Thoracic aorta (tissue), 2 donors: ENCODE data around the gene IGSF11. TPM values are rescaled to one million over a fixed set of nuclear protein-coding genes. Genes with fewer than 3 reads are reported as not detected.
"Not testable (repeated sequence)": the region's sequence is repeated elsewhere in the genome, so short reads cannot be mapped to it uniquely, and the experiment has no call there.

Source experiments
- ATAC-seq: fragments of 150-250 bp; one replicate; pipeline ENCODE4 v1.8.0; 2017; ENCODE audit warnings: low read depth; ENCODE audit not compliant: insufficient number of reproducible peaks, low FRiP score
- DNase-seq: peaks from one replicate; pipeline ENCODE4 v3.0.0-alpha.2; 2020; ENCODE audit warnings: low spot score
- H3K27ac ChIP-seq, 2 donors: fragments of 200-600 bp; sonication (generic); 1 replicate in 1 of 2; 2 replicates in 1 of 2; pipeline ENCODE4 v1.5.1; 2016; ENCODE audit warnings: mild to moderate bottlenecking in 2 of 2, moderate library complexity in 2 of 2
- H3K27me3 ChIP-seq: fragments of 200-600 bp; sonication (generic); replicated peaks from 2 replicates; pipeline ENCODE4 v1.6.0; 2016; ENCODE audit warnings: mild to moderate bottlenecking; ENCODE audit not compliant: insufficient read depth
- H3K36me3 ChIP-seq: fragments of 200-600 bp; sonication (generic); one replicate; pipeline ENCODE4 v1.5.1; 2016
- H3K4me1 ChIP-seq, 2 donors: fragments of 200-600 bp; sonication (generic); 1 replicate in 1 of 2; 2 replicates in 1 of 2; pipeline versions ENCODE4 v1.5.1 to v1.6.0; 2016; ENCODE audit warnings: low read depth in 2 of 2, mild to moderate bottlenecking in 1 of 2; ENCODE audit not compliant: control insufficient read depth in 1 of 2
- H3K4me3 ChIP-seq: fragments of 200-600 bp; sonication (generic); 2 replicates; pipeline ENCODE4 v1.5.1; 2016; ENCODE audit warnings: mild to moderate bottlenecking
- H3K9me3 ChIP-seq: fragments of 200-600 bp; sonication (generic); 2 replicates; pipeline ENCODE4 v1.5.1; 2016
- CTCF ChIP-seq: fragments of 200-600 bp; sonication (generic); IDR thresholded peaks from one replicate; pipeline ENCODE4 v1.5.1; 2019; ENCODE audit warnings: antibody characterized with exemption
- total RNA-seq, 2 donors: library from RNA; depleted of rRNA; stranded (reverse); fragments of >200 nt; gene quantifications; one replicate each; pipeline versions ENCODE4 v1.1.0 to v1.2.3, GENCODE V29; 2016

The IGSF11 gene
- total RNA-seq, 2 donors from 2014 or later: 0.71 TPM; not detected in 1

- no peak for TF ChIP-seq CTCF
- DNase-seq (no peak), ATAC-seq (no peak)
- Histone ChIP-seq H3K27me3 (no peaks in the 10 kb centered on the region), H3K9me3 (no peaks in the 10 kb centered on the region), H3K4me3 (no peak overlapping the region), H3K4me1 (no peaks in the 10 kb centered on the region), H3K36me3 (no peaks in the 10 kb centered on the region), H3K27ac (no peak overlapping the region)
These were observed 53.0 kb downstream of the IGSF11 start for GRCh38 chr3:118981494-118982134.

GRCh38 chr3:118980832-118981231 lies 53.8 kb downstream of the IGSF11 start:
- Histone ChIP-seq H3K9me3 (no peaks in the 10 kb centered on the region), H3K27me3 (no peaks in the 10 kb centered on the region), H3K4me1 (no peaks in the 10 kb centered on the region), H3K4me3 (no peak overlapping the region), H3K36me3 (no peaks in the 10 kb centered on the region), H3K27ac (no peak overlapping the region)
- TF ChIP-seq CTCF: no peak
- no peak for ATAC-seq
- no peak for DNase-seq

GRCh38 chr3:118978393-118978758 lies 56.3 kb downstream of the IGSF11 start:
- DNase-seq (no peak), ATAC-seq (no peak)
- no peaks in the 10 kb centered on the region for H3K9me3 ChIP-seq
- H3K4me3 ChIP-seq: no peak overlapping the region
- no peaks in the 10 kb centered on the region for H3K36me3 ChIP-seq
- H3K4me1 ChIP-seq: no peaks in the 10 kb centered on the region
- no peak overlapping the region for H3K27ac ChIP-seq
- no peak for TF ChIP-seq CTCF
- H3K27me3 ChIP-seq: no peaks in the 10 kb centered on the region

GRCh38 chr3:118977671-118978392 lies 56.8 kb downstream of the IGSF11 start:
- Histone ChIP-seq H3K36me3 (no peaks in the 10 kb centered on the region), H3K27ac (no peak overlapping the region), H3K27me3 (no peaks in the 10 kb centered on the region), H3K4me1 (no peaks in the 10 kb centered on the region), H3K4me3 (no peak overlapping the region), H3K9me3 (no peaks in the 10 kb centered on the region)
- no peak for TF ChIP-seq CTCF
- ATAC-seq (no peak), DNase-seq (no peak)

GRCh38 chr3:118977118-118977517 lies 57.5 kb downstream of the IGSF11 start:
- DNase-seq: no peak
- Histone ChIP-seq H3K9me3 (no peaks in the 10 kb centered on the region), H3K4me1 (no peaks in the 10 kb centered on the region), H3K27me3 (no peaks in the 10 kb centered on the region), H3K4me3 (no peak overlapping the region), H3K27ac (no peak overlapping the region), H3K36me3 (no peaks in the 10 kb centered on the region)
- no peak for TF ChIP-seq CTCF
- ATAC-seq: no peak

- not testable (repeated sequence) for H3K27ac ChIP-seq, H3K4me3 ChIP-seq, H3K4me1 ChIP-seq, DNase-seq, ATAC-seq, H3K27me3 ChIP-seq, H3K9me3 ChIP-seq, H3K36me3 ChIP-seq
These were observed 59.2 kb downstream of the IGSF11 start for GRCh38 chr3:118975476-118975875.
